KOPT-K1 (cell line): ENCODE results near the gene GRAP2.
"Not testable (repeated sequence)": the region's sequence is repeated elsewhere in the genome, so short reads cannot be mapped to it uniquely, and the experiment has no call there.

Experiments used
- H3K27ac ChIP-seq: fragments of 200-600 bp; sonication (generic); 2 replicates; pipeline ENCODE4 v1.5.1; 2016; ENCODE audit warnings: antibody characterized with exemption, mild to moderate bottlenecking, low read depth, low read length; ENCODE audit not compliant: poor library complexity, severe bottlenecking
- H3K36me3 ChIP-seq: fragments of 200-600 bp; sonication (generic); 2 replicates; pipeline ENCODE4 v1.5.1; 2017; ENCODE audit warnings: antibody characterized with exemption, mild to moderate bottlenecking, low read length, moderate library complexity; ENCODE audit not compliant: insufficient read depth
- H3K9me3 ChIP-seq: fragments of 200-600 bp; sonication (generic); 2 replicates; pipeline ENCODE4 v1.5.1; 2017; ENCODE audit warnings: antibody characterized with exemption, low read length, mild to moderate bottlenecking; ENCODE audit not compliant: insufficient read depth, poor library complexity, severe bottlenecking

The GRAP2 gene

GRCh38 chr22:39992894-39993293, 92.0 kb downstream of the GRAP2 start:
- not testable (repeated sequence) for H3K9me3 ChIP-seq, H3K36me3 ChIP-seq, H3K27ac ChIP-seq

- Histone ChIP-seq H3K9me3 (no peaks in the 10 kb centered on the region), H3K36me3 (no peaks in the 10 kb centered on the region), H3K27ac (no peak overlapping the region)
These were observed 93.2 kb downstream of the GRAP2 start for GRCh38 chr22:39994041-39994565.

- no peaks in the 10 kb centered on the region for H3K36me3 ChIP-seq
- no peaks in the 10 kb centered on the region for H3K9me3 ChIP-seq
- no peak within 1 kb of the TSS for H3K27ac ChIP-seq
These were observed 93.9 kb downstream of the GRAP2 start, which contains the start of gene FAM83F for GRCh38 chr22:39994566-39995392. TSS of gene FAM83F (plus strand) at chr22:39994954. CDS start at chr22:39995043, 89 bp downstream.

- H3K9me3 ChIP-seq: no peaks in the 10 kb centered on the region
- no peak overlapping the region for H3K27ac ChIP-seq
- no peaks in the 10 kb centered on the region for H3K36me3 ChIP-seq
These were observed 94.7 kb downstream of the GRAP2 start for GRCh38 chr22:39995393-39996252.

GRCh38 chr22:39996732-39997131, 95.8 kb downstream of the GRAP2 start:
- no peaks in the 10 kb centered on the region for H3K36me3 ChIP-seq
- H3K27ac ChIP-seq: no peak overlapping the region
- no peaks in the 10 kb centered on the region for H3K9me3 ChIP-seq

- Histone ChIP-seq H3K27ac (no peak overlapping the region), H3K9me3 (no peaks in the 10 kb centered on the region)
These were observed 96.5 kb downstream of the GRAP2 start for GRCh38 chr22:39997421-39997820.

GRCh38 chr22:39997939-39998726, 97.2 kb downstream of the GRAP2 start:
- H3K9me3 ChIP-seq: no peaks in the 10 kb centered on the region
- no peaks in the 10 kb centered on the region for H3K36me3 ChIP-seq
- no peak overlapping the region for H3K27ac ChIP-seq

More at GRCh38 chr22:39997421-39997820, 96.5 kb downstream of the GRAP2 start:
- H3K36me3 ChIP-seq: no peaks in the 10 kb centered on the region

GRCh38 chr22:39999144-39999757, 98.4 kb downstream of the GRAP2 start:
- Histone ChIP-seq H3K27ac (no peak overlapping the region), H3K9me3 (no peaks in the 10 kb centered on the region), H3K36me3 (no peaks in the 10 kb centered on the region)

- Histone ChIP-seq H3K27ac (no peak overlapping the region), H3K36me3 (no peaks in the 10 kb centered on the region), H3K9me3 (no peaks in the 10 kb centered on the region)
These were observed 99.3 kb downstream of the GRAP2 start for GRCh38 chr22:40000171-40000570.

- H3K36me3 ChIP-seq: no peaks in the 10 kb centered on the region
- H3K27ac ChIP-seq: no peak overlapping the region
- H3K9me3 ChIP-seq: no peaks in the 10 kb centered on the region
These were observed 100.2 kb downstream of the GRAP2 start for GRCh38 chr22:40001106-40001505.

GRCh38 chr22:40001800-40002577, 101.1 kb downstream of the GRAP2 start:
- Histone ChIP-seq H3K27ac (no peak overlapping the region), H3K36me3 (no peaks in the 10 kb centered on the region), H3K9me3 (no peaks in the 10 kb centered on the region)

GRCh38 chr22:40002935-40003715, 102.2 kb downstream of the GRAP2 start:
- no peaks in the 10 kb centered on the region for H3K36me3 ChIP-seq
- no peak overlapping the region for H3K27ac ChIP-seq
- H3K9me3 ChIP-seq: no peaks in the 10 kb centered on the region

- H3K36me3 ChIP-seq: no peaks in the 10 kb centered on the region
- H3K27ac ChIP-seq: no peak overlapping the region
- no peaks in the 10 kb centered on the region for H3K9me3 ChIP-seq
These were observed 104.0 kb downstream of the GRAP2 start for GRCh38 chr22:40004836-40005235.
